ENCODE results near the gene INPP5D. TPM values are rescaled to one million over a fixed set of nuclear protein-coding genes. Genes with fewer than 3 reads are reported as not detected.

INPP5D gene
- total and polyA plus RNA-seq, 4 donors: 2.9 to 18.8 (median 6.6) TPM

DNA sequence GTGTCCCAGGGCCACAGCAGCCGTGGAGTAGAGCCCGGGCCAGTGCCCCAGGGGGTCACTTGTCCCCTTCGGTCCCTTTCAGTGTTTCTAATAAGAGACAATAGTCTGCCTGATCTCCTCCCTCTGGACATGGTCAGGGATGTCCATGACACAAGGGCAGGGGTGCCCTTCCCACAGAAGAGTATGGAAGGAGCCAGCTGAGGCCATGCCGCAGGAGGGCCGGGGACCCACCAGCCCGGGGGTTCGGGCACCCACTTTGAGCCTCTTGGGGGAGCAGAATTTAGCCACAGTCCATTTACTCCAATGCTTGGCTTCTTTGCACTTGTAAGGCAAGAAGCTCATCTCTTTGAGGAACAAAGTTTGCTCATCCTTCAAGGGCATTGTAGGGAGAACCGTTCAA, 102.6 kb downstream of the INPP5D start (continued):
- TF ChIP-seq, protein P1, sequence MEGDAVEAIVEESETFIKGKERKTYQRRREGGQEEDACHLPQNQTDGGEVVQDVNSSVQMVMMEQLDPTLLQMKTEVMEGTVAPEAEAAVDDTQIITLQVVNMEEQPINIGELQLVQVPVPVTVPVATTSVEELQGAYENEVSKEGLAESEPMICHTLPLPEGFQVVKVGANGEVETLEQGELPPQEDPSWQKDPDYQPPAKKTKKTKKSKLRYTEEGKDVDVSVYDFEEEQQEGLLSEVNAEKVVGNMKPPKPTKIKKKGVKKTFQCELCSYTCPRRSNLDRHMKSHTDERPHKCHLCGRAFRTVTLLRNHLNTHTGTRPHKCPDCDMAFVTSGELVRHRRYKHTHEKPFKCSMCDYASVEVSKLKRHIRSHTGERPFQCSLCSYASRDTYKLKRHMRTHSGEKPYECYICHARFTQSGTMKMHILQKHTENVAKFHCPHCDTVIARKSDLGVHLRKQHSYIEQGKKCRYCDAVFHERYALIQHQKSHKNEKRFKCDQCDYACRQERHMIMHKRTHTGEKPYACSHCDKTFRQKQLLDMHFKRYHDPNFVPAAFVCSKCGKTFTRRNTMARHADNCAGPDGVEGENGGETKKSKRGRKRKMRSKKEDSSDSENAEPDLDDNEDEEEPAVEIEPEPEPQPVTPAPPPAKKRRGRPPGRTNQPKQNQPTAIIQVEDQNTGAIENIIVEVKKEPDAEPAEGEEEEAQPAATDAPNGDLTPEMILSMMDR (IDR thresholded peaks at IDR 0.05; ENCODE audit: low read depth, low read length, missing input control): no peak
- no peak for TF ChIP-seq YY1 (IDR thresholded peaks at IDR 0.05)
- TF ChIP-seq, protein P2, sequence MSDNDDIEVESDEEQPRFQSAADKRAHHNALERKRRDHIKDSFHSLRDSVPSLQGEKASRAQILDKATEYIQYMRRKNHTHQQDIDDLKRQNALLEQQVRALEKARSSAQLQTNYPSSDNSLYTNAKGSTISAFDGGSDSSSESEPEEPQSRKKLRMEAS (IDR thresholded peaks at IDR 0.05): no peak
- TF ChIP-seq SP1 (IDR thresholded peaks at IDR 0.05): no peak
- TF ChIP-seq RAD21 (IDR thresholded peaks at IDR 0.05): no peak

DNA sequence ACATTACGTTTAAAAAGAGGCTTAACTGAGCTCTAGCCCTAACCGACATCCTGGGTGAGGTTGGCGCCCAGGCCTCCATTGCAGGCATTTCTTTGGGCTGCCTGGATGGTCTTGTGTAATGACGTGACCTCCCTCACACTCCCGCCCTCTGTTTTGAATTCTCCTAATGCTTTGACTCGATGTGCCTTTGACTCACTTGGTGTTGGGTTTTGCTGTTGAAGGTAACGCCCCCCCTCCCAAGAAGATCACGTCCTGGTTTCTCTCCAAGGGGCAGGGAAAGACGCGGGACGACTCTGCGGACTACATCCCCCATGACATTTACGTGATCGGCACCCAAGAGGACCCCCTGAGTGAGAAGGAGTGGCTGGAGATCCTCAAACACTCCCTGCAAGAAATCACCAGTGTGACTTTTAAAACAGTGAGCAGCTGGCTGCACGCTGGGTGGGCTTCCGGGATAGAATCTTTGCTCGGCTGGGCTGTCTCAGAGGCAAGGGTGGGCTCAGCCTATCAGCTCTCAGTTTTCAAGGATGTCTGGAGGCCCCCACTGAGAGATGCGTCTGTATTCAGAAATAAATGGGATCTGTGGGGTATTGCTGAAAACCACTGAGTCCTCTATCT, 103.5 kb downstream of the INPP5D start:
- Histone ChIP-seq H3K9ac (ENCODE audit: low read depth in 1 of 2, low read length in 2 of 2) (no peak overlapping the region), H3K36me3 (ENCODE audit: control insufficient read depth in 4 of 4, insufficient read depth in 3 of 4, low read depth in 1 of 4, low read length in 3 of 4) (peaks cover 0 to 4% (median under 1%) of the 10 kb centered on the region in 4 donors), H3K27me3 (ENCODE audit: control insufficient read depth in 4 of 4, insufficient read depth in 4 of 4, low read length in 3 of 4) (no peaks in the 10 kb centered on the region), H3K9me3 (ENCODE audit: control insufficient read depth in 4 of 4, low read length in 3 of 4) (no peaks in the 10 kb centered on the region), H3K27ac (ENCODE audit: low read depth in 1 of 2, low read length in 2 of 2) (no peak overlapping the region), H3K4me1 (ENCODE audit: control insufficient read depth in 4 of 4, insufficient read depth in 4 of 4, low read length in 3 of 4) (peaks cover 0 to 3% (median 0%) of the 10 kb centered on the region in 4 donors), H3K4me3 (ENCODE audit: low read depth in 1 of 3, low read length in 3 of 3) (no peak overlapping the region)
- TF ChIP-seq, protein P3, sequence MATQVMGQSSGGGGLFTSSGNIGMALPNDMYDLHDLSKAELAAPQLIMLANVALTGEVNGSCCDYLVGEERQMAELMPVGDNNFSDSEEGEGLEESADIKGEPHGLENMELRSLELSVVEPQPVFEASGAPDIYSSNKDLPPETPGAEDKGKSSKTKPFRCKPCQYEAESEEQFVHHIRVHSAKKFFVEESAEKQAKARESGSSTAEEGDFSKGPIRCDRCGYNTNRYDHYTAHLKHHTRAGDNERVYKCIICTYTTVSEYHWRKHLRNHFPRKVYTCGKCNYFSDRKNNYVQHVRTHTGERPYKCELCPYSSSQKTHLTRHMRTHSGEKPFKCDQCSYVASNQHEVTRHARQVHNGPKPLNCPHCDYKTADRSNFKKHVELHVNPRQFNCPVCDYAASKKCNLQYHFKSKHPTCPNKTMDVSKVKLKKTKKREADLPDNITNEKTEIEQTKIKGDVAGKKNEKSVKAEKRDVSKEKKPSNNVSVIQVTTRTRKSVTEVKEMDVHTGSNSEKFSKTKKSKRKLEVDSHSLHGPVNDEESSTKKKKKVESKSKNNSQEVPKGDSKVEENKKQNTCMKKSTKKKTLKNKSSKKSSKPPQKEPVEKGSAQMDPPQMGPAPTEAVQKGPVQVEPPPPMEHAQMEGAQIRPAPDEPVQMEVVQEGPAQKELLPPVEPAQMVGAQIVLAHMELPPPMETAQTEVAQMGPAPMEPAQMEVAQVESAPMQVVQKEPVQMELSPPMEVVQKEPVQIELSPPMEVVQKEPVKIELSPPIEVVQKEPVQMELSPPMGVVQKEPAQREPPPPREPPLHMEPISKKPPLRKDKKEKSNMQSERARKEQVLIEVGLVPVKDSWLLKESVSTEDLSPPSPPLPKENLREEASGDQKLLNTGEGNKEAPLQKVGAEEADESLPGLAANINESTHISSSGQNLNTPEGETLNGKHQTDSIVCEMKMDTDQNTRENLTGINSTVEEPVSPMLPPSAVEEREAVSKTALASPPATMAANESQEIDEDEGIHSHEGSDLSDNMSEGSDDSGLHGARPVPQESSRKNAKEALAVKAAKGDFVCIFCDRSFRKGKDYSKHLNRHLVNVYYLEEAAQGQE (IDR thresholded peaks at IDR 0.05): no peak
- no peak for TF ChIP-seq HNF4G (IDR thresholded peaks at IDR 0.05)
- no peak for TF ChIP-seq SP1 (IDR thresholded peaks at IDR 0.05)
- TF ChIP-seq RAD21 (IDR thresholded peaks at IDR 0.05): no peak
- TF ChIP-seq, protein P2 (IDR thresholded peaks at IDR 0.05): no peak
- TF ChIP-seq FOXA1 (IDR thresholded peaks at IDR 0.05): no peak
- TF ChIP-seq YY1 (IDR thresholded peaks at IDR 0.05): no peak
- TF ChIP-seq, protein P4, sequence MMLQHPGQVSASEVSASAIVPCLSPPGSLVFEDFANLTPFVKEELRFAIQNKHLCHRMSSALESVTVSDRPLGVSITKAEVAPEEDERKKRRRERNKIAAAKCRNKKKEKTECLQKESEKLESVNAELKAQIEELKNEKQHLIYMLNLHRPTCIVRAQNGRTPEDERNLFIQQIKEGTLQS (IDR thresholded peaks at IDR 0.05): no peak
- TF ChIP-seq HNF4A (conservative IDR thresholded peaks at IDR 0.05): no peak
- TF ChIP-seq, protein P5, sequence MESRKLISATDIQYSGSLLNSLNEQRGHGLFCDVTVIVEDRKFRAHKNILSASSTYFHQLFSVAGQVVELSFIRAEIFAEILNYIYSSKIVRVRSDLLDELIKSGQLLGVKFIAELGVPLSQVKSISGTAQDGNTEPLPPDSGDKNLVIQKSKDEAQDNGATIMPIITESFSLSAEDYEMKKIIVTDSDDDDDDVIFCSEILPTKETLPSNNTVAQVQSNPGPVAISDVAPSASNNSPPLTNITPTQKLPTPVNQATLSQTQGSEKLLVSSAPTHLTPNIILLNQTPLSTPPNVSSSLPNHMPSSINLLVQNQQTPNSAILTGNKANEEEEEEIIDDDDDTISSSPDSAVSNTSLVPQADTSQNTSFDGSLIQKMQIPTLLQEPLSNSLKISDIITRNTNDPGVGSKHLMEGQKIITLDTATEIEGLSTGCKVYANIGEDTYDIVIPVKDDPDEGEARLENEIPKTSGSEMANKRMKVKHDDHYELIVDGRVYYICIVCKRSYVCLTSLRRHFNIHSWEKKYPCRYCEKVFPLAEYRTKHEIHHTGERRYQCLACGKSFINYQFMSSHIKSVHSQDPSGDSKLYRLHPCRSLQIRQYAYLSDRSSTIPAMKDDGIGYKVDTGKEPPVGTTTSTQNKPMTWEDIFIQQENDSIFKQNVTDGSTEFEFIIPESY (IDR thresholded peaks at IDR 0.05): no peak
- TF ChIP-seq JUND (IDR thresholded peaks at IDR 0.05): no peak
- no peak for TF ChIP-seq RXRA (IDR thresholded peaks at IDR 0.05)
- TF ChIP-seq NR2F2 (IDR thresholded peaks at IDR 0.05): no peak
- TF ChIP-seq EGR1 (IDR thresholded peaks at IDR 0.05; ENCODE audit: low read depth in 2 of 2): no peak
- no peak for TF ChIP-seq TAF1 (conservative IDR thresholded peaks at IDR 0.05)
- 85% methylated on average over 18 of the region's 18 CpGs for WGBS
- no peak for DNase-seq (ENCODE audit: low spot score)

Measured in liver (tissue), 9 donors.